K562 (cell line): ENCODE measurements around the gene CRYBB1. TPM values are rescaled to one million over a fixed set of nuclear protein-coding genes. Genes with fewer than 3 reads are reported as not detected.

ENCODE experiments used
- ATF7 ChIP-seq: fragments of 450-650 bp; IDR thresholded peaks from 2 replicates; pipeline ENCODE4 v1.7.1; 2014; ENCODE audit warnings: mild to moderate bottlenecking, moderate library complexity
- BRD4 ChIP-seq: fragments of 200-600 bp; sonication (generic); IDR thresholded peaks from 2 replicates; pipeline ENCODE4 v1.6.1; 2017; ENCODE audit warnings: inconsistent platforms
- CBX1 ChIP-seq: sonication (generic); IDR thresholded peaks from 2 replicates; pipeline ENCODE4 v1.6.1; 2016; ENCODE audit warnings: antibody characterized with exemption, low read depth, mild to moderate bottlenecking
- CREBBP ChIP-seq: IDR thresholded peaks from one replicate; pipeline ENCODE4 v1.6.1; 2012; ENCODE audit warnings: low read depth, mild to moderate bottlenecking, control low read depth, inconsistent platforms, low read length
- DACH1 ChIP-seq: fragments of 450-650 bp; IDR thresholded peaks from 2 replicates; pipeline ENCODE4 v1.6.1; 2018; ENCODE audit not compliant: partially characterized antibody
- KAT2B ChIP-seq: IDR thresholded peaks from one replicate; pipeline ENCODE4 v1.6.1; 2012; ENCODE audit warnings: low read depth, mild to moderate bottlenecking, control low read depth, inconsistent platforms, low read length, moderate library complexity
- PHB2 ChIP-seq: fragments of 450-650 bp; IDR thresholded peaks from 2 replicates; pipeline ENCODE4 v1.6.1; 2017; ENCODE audit warnings: low read depth
- PRPF4 ChIP-seq: fragments of 200-400 bp; formaldehyde crosslinking; IDR thresholded peaks from one replicate; pipeline ENCODE4 v1.6.1; 2017; ENCODE audit warnings: low read length, low read depth, mild to moderate bottlenecking; ENCODE audit not compliant: insufficient read depth, poor library complexity, severe bottlenecking
- SIX5 ChIP-seq, 2 experiments: IDR thresholded peaks; 2 replicates each; pipeline ENCODE4 v1.6.1; 2011; ENCODE audit warnings: low read length in 2 of 2, borderline replicate concordance in 1 of 2, low read depth in 1 of 2, mild to moderate bottlenecking in 1 of 2, moderate library complexity in 1 of 2; ENCODE audit not compliant: insufficient read depth in 1 of 2
- SMAD2 ChIP-seq: fragments of 150-350 bp; IDR thresholded peaks from 2 replicates; pipeline ENCODE4 v1.6.1; 2014; ENCODE audit warnings: low read depth, mild to moderate bottlenecking, low read length
- SMAD3 ChIP-seq: fragments of 450-650 bp; formaldehyde crosslinking; conservative IDR thresholded peaks from 2 replicates; pipeline ENCODE4 v1.4.0; 2020; ENCODE audit warnings: mild to moderate bottlenecking
- XRCC4 ChIP-seq: IDR thresholded peaks from one replicate; pipeline ENCODE4 v1.6.1; 2011; ENCODE audit not compliant: insufficient read depth, insufficient read length; ENCODE audit errors: extremely low read depth
- ZFP30 ChIP-seq: fragments of 250-450 bp; sonication (Bioruptor Pico); IDR thresholded peaks from 2 replicates; pipeline ENCODE4 v1.8.0; 2022; ENCODE audit warnings: moderate library complexity, mild to moderate bottlenecking, inconsistent platforms, borderline replicate concordance
- polyA plus RNA-seq, 8 experiments: library from polyadenylated mRNA; depleted of rRNA in 4 of 8; stranded (reverse) in 5 of 8; unstranded in 3 of 8; fragments of >200 nt; fragmentation: Nextera tagmentation in 2 of 8; fragmentation: Illumina TruSeq in 1 of 8; extraction: Ambion mirVana in 2 of 8; extraction: Trizol in 1 of 8; gene quantifications; 2 replicates each; pipeline versions ENCODE4 v1.2.1 to v1.2.3, GENCODE V29; 2011 to 2014; ENCODE audit warnings: inconsistent platforms in 1 of 8, missing spikeins in 1 of 8
- total RNA-seq, 7 experiments: library from RNA; depleted of rRNA in 6 of 7; stranded (reverse); fragments of >200 nt in 6 of 7; fragmentation: Illumina TruSeq in 2 of 7; extraction: Trizol in 2 of 7; gene quantifications; 2 replicates each; pipeline versions ENCODE4 v1.2.1 to v1.2.3, GENCODE V29; 2011 to 2021; ENCODE audit warnings: low replicate concordance in 1 of 7
- TF ChIP-seq, protein P1 (sequence below): fragments of 450-650 bp; formaldehyde crosslinking; IDR thresholded peaks from 2 replicates; pipeline ENCODE4 v1.4.0; 2022; ENCODE audit warnings: mild to moderate bottlenecking, moderate library complexity
- TF ChIP-seq, protein P2 (sequence below): fragments of 250-450 bp; sonication (Bioruptor Pico); IDR thresholded peaks from 2 replicates; pipeline ENCODE4 v1.4.0; 2020; ENCODE audit warnings: mild to moderate bottlenecking, moderate library complexity
- TF ChIP-seq, protein P3 (sequence below): fragments of 450-650 bp; formaldehyde crosslinking; IDR thresholded peaks from 2 replicates; pipeline ENCODE4 v1.4.0; 2020; ENCODE audit warnings: mild to moderate bottlenecking, moderate library complexity
- TF ChIP-seq, protein P4 (sequence below): fragments of 450-650 bp; IDR thresholded peaks from 2 replicates; pipeline ENCODE4 v1.6.1; 2017; ENCODE audit warnings: antibody characterized with exemption, mild to moderate bottlenecking

CRYBB1 gene
- total and polyA plus RNA-seq, 9 of the 15 experiments (the other 6 are each of a cell fraction or from before 2014, with no cell fraction given): 0.16 to 0.45 (median 0.33) TPM; not detected in 2

DNA sequence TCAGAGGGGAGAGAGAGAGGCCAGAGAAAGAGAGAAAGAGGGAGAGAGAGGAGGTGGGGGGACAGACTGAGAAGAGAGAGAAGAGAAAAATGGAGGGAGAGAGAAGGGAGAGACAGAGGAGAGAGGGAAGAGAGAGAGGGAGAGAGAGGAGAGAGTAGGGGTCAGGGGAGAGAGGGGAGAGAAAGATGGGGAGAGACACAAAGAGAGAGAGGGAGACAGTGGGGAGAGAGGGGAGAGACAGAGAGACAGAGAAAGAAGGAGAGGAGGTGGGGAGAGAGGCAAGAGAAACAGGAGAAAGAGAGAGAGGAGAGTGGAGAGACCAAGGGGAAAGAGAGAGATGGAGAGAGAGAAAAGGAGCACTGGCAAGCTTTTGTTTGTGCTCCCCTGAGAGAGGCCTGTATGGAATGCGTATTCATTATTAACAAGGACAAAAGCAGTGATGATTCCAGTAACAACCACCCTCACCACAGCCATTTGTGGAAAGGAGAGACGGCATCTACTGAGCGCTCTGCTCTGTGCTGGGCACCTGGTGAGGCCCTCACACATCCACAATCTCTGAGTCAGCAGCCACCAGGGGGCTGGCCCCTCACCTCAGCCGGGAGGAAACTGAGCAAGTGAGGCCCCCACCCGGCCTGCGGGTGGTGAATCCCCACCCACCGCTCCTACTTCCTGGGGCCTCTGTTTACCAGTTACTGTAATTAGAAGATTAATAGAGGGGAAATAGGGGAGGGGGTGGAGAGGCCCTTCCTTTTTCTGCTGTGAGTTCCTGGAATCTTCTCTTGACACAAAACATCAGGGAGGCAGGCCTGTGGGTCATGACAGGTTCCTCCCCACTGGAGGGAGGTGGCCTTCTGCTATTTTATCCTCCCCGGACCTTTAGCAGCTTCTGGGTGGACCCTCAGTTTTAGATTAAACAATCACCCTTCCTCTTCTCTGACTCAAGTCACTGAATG, 24.9 kb upstream of the CRYBB1 start (continued):
- TF ChIP-seq PRPF4: no peak
- no peak for TF ChIP-seq XRCC4
- no peak for TF ChIP-seq CBX1
- no peak for TF ChIP-seq SIX5 (IDR thresholded peaks at IDR 0.05; ENCODE audit: borderline replicate concordance in 1 of 2, insufficient read depth in 1 of 2, low read depth in 1 of 2, low read length in 2 of 2)
- TF ChIP-seq DACH1: no peak
- TF ChIP-seq, protein P1, sequence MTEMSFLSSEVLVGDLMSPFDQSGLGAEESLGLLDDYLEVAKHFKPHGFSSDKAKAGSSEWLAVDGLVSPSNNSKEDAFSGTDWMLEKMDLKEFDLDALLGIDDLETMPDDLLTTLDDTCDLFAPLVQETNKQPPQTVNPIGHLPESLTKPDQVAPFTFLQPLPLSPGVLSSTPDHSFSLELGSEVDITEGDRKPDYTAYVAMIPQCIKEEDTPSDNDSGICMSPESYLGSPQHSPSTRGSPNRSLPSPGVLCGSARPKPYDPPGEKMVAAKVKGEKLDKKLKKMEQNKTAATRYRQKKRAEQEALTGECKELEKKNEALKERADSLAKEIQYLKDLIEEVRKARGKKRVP: no peak
- no peak for TF ChIP-seq PHB2
- TF ChIP-seq, protein P2, sequence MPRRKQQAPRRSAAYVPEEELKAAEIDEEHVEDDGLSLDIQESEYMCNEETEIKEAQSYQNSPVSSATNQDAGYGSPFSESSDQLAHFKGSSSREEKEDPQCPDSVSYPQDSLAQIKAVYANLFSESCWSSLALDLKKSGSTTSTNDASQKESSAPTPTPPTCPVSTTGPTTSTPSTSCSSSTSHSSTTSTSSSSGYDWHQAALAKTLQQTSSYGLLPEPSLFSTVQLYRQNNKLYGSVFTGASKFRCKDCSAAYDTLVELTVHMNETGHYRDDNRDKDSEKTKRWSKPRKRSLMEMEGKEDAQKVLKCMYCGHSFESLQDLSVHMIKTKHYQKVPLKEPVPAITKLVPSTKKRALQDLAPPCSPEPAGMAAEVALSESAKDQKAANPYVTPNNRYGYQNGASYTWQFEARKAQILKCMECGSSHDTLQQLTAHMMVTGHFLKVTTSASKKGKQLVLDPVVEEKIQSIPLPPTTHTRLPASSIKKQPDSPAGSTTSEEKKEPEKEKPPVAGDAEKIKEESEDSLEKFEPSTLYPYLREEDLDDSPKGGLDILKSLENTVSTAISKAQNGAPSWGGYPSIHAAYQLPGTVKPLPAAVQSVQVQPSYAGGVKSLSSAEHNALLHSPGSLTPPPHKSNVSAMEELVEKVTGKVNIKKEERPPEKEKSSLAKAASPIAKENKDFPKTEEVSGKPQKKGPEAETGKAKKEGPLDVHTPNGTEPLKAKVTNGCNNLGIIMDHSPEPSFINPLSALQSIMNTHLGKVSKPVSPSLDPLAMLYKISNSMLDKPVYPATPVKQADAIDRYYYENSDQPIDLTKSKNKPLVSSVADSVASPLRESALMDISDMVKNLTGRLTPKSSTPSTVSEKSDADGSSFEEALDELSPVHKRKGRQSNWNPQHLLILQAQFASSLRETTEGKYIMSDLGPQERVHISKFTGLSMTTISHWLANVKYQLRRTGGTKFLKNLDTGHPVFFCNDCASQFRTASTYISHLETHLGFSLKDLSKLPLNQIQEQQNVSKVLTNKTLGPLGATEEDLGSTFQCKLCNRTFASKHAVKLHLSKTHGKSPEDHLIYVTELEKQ: no peak
- no peak for TF ChIP-seq SMAD3 (CRISPR knock-in tag)
- TF ChIP-seq ZFP30 (CRISPR knock-in tag): no peak
- TF ChIP-seq CREBBP: no peak
- no peak for TF ChIP-seq KAT2B
- TF ChIP-seq SMAD2: no peak
- TF ChIP-seq ATF7: no peak
- TF ChIP-seq, protein P3, sequence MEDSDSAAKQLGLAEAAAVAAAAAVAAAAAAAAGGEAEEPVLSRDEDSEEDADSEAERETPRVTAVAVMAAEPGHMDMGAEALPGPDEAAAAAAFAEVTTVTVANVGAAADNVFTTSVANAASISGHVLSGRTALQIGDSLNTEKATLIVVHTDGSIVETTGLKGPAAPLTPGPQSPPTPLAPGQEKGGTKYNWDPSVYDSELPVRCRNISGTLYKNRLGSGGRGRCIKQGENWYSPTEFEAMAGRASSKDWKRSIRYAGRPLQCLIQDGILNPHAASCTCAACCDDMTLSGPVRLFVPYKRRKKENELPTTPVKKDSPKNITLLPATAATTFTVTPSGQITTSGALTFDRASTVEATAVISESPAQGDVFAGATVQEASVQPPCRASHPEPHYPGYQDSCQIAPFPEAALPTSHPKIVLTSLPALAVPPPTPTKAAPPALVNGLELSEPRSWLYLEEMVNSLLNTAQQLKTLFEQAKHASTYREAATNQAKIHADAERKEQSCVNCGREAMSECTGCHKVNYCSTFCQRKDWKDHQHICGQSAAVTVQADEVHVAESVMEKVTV: no peak
- TF ChIP-seq, protein P4, sequence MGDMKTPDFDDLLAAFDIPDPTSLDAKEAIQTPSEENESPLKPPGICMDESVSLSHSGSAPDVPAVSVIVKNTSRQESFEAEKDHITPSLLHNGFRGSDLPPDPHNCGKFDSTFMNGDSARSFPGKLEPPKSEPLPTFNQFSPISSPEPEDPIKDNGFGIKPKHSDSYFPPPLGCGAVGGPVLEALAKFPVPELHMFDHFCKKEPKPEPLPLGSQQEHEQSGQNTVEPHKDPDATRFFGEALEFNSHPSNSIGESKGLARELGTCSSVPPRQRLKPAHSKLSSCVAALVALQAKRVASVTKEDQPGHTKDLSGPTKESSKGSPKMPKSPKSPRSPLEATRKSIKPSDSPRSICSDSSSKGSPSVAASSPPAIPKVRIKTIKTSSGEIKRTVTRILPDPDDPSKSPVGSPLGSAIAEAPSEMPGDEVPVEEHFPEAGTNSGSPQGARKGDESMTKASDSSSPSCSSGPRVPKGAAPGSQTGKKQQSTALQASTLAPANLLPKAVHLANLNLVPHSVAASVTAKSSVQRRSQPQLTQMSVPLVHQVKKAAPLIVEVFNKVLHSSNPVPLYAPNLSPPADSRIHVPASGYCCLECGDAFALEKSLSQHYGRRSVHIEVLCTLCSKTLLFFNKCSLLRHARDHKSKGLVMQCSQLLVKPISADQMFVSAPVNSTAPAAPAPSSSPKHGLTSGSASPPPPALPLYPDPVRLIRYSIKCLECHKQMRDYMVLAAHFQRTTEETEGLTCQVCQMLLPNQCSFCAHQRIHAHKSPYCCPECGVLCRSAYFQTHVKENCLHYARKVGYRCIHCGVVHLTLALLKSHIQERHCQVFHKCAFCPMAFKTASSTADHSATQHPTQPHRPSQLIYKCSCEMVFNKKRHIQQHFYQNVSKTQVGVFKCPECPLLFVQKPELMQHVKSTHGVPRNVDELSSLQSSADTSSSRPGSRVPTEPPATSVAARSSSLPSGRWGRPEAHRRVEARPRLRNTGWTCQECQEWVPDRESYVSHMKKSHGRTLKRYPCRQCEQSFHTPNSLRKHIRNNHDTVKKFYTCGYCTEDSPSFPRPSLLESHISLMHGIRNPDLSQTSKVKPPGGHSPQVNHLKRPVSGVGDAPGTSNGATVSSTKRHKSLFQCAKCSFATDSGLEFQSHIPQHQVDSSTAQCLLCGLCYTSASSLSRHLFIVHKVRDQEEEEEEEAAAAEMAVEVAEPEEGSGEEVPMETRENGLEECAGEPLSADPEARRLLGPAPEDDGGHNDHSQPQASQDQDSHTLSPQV: peak; percentile 75; the same call in 1 of the 2 replicates
- no peak for TF ChIP-seq BRD4
